ENCODE data around the gene H2BW1.

GRCh38 chrX:104013158-104013557 lies 350 bp downstream of the H2BW1 start:
- TF ChIP-seq L3MBTL2 (conservative IDR thresholded peaks at IDR 0.05) (no peak), TARDBP (IDR thresholded peaks at IDR 0.05) (no peak), ELF4 (IDR thresholded peaks at IDR 0.05) (no peak), FOXM1 (IDR thresholded peaks at IDR 0.05; ENCODE audit: borderline replicate concordance) (no peak)
